ENCODE data around the gene KCTD17. TPM values are rescaled to one million over a fixed set of nuclear protein-coding genes. Genes with fewer than 3 reads are reported as not detected.

KCTD17 gene
- polyA plus RNA-seq, 3 donors = 8.4 to 40.0 (median 9.0) TPM

DNA sequence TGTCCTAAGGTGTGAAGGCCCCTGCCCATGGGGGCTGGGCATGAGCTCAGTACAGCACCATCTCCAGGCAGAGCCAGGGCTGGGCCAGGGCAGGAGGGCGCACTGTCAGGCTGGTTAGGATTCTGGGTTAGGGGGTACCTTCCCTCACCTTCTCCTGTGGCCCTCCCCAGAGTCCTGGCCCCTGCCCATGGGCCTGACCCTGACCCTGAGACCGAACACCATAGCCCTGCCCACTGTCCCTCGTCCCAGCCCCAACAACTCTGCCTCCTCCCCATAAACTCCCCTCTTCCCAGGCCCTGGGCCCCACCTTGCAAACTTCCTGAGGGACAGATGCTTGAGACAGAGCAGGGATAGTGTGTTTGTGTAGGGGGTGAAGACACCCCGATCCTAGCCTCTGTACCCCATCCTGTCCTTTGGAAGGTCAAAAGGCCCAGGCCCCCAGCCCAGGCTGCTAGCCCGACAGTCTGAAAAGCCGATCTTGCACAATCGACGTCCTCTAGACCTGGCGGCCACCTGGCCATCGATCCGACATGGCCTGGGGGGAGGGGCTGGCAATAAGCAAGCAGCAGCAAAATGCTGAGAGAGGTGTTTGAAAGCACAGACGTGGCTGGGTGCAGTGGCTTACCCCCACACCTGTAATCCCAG lies 60.7 kb downstream of the KCTD17 start:
- H3K36me3 Mint-ChIP-seq = no peaks in the 10 kb centered on the region
- no peak overlapping the region for H3K4me3 Mint-ChIP-seq
- Histone ChIP-seq H3K27me3 (ENCODE audit: control insufficient read depth in 2 of 2, insufficient read depth in 2 of 2, low read length in 2 of 2) (no peaks in the 10 kb centered on the region), H3K9me3 (replicated peaks in 1 of 2; ENCODE audit: control insufficient read depth in 1 of 2, insufficient read depth in 1 of 2, low read length in 2 of 2) (no peaks in the 10 kb centered on the region), H2AFZ (ENCODE audit: insufficient read depth, low read depth, low read length, poor library complexity, severe bottlenecking) (no peak overlapping the region), H3K4me1 (ENCODE audit: control insufficient read depth in 1 of 2, insufficient read depth in 2 of 2, low read length in 2 of 2) (no peaks in the 10 kb centered on the region), H3K4me2 (replicated peaks; ENCODE audit: extremely low read depth, low read length, poor library complexity, severe bottlenecking) (no peak overlapping the region), H3K9ac (ENCODE audit: insufficient read depth, low read length, poor library complexity, severe bottlenecking) (no peak overlapping the region), H4K20me1 (ENCODE audit: insufficient read depth, low read length) (no peaks in the 10 kb centered on the region), H3K36me3 (replicated peaks in 1 of 2; ENCODE audit: control insufficient read depth in 1 of 2, insufficient read depth in 2 of 2, low read length in 2 of 2) (no peaks in the 10 kb centered on the region), H3K4me3 (replicated peaks in 1 of 3; ENCODE audit: low read depth in 2 of 3, low read length in 3 of 3) (no peak overlapping the region), H3K27ac (ENCODE audit: low read depth in 1 of 2, low read length in 2 of 2) (no peak overlapping the region), H3K79me2 (ENCODE audit: insufficient read depth, low read length) (no peaks in the 10 kb centered on the region)
- peaks cover 0 to 2% (median 0%) of the 10 kb centered on the region in 7 donors for H3K9me3 Mint-ChIP-seq
- no peak for DNase-seq
- intact Hi-C loops (cut with micrococcal nuclease) = no loop called here
- H3K27ac Mint-ChIP-seq = peak overlapping the region in 1 of 7 donors; percentile 30
- 81% methylated on average over 7 of the region's 12 CpGs for WGBS (ENCODE audit: insufficient coverage)
- TF ChIP-seq, protein P1, sequence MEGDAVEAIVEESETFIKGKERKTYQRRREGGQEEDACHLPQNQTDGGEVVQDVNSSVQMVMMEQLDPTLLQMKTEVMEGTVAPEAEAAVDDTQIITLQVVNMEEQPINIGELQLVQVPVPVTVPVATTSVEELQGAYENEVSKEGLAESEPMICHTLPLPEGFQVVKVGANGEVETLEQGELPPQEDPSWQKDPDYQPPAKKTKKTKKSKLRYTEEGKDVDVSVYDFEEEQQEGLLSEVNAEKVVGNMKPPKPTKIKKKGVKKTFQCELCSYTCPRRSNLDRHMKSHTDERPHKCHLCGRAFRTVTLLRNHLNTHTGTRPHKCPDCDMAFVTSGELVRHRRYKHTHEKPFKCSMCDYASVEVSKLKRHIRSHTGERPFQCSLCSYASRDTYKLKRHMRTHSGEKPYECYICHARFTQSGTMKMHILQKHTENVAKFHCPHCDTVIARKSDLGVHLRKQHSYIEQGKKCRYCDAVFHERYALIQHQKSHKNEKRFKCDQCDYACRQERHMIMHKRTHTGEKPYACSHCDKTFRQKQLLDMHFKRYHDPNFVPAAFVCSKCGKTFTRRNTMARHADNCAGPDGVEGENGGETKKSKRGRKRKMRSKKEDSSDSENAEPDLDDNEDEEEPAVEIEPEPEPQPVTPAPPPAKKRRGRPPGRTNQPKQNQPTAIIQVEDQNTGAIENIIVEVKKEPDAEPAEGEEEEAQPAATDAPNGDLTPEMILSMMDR (IDR thresholded peaks at IDR 0.05) = no peak
- H3K4me1 Mint-ChIP-seq = no peaks in the 10 kb centered on the region
- H3K27me3 Mint-ChIP-seq (ENCODE audit: low read depth in 3 of 3) = peaks cover 4 to 13% (median 9%) of the 10 kb centered on the region in 3 donors

Small RNAs within 50 kb of the gene (small RNA-seq; reads per million reads assigned to genes)
- not detected for gene RF00019 (ENCODE audit: insufficient read length, low read depth)

Other genes with a start within 250 kb of the KCTD17 start
- under 1 TPM in 1 of 3 donors, not detected in 2; 0.65 TPM for gene PVALB, start 234.7 kb upstream of the KCTD17 start, polyA plus RNA-seq
- 100 to 1,000 TPM; 206 to 249 (median 209) TPM for gene NCF4, start 190.7 kb upstream of the KCTD17 start, polyA plus RNA-seq
- 10 to 100 TPM; 29.9 to 91.1 (median 52.7) TPM for gene CSF2RB, start 138.1 kb upstream of the KCTD17 start, polyA plus RNA-seq
- gene TST, start 32.3 kb upstream of the KCTD17 start, polyA plus RNA-seq = 10 to 100 TPM; 17.3 to 41.7 (median 34.5) TPM
- gene MPST, start 32.0 kb upstream of the KCTD17 start, polyA plus RNA-seq = 10 to 100 TPM; 27.9 to 53.7 (median 51.2) TPM
- gene TMPRSS6, start 58.0 kb downstream of the KCTD17 start, polyA plus RNA-seq = not detected
- gene IL2RB, start 98.2 kb downstream of the KCTD17 start, polyA plus RNA-seq = 1 to 10 TPM in 1 of 3 donors, under 1 TPM in 2; 0.05 to 1.7 (median 0.60) TPM
- gene C1QTNF6, start 136.5 kb downstream of the KCTD17 start, polyA plus RNA-seq = 1 to 10 TPM in 1 of 3 donors, under 1 TPM in 2; 0.14 to 2.3 (median 0.24) TPM
- gene SSTR3, start 160.7 kb downstream of the KCTD17 start, polyA plus RNA-seq = under 1 TPM in 1 of 3 donors, not detected in 2; 0.04 TPM
- gene RAC2, start 192.5 kb downstream of the KCTD17 start, polyA plus RNA-seq = 100 to 1,000 TPM; 360 to 529 (median 526) TPM
- 100 to 1,000 TPM in 1 of 3 donors, 10 to 100 TPM in 2; 51.0 to 254 (median 70.0) TPM for gene CYTH4, start 230.8 kb downstream of the KCTD17 start, polyA plus RNA-seq